ENCODE results near the gene TMEM95. TPM values are rescaled to one million over a fixed set of nuclear protein-coding genes. Genes with fewer than 3 reads are reported as not detected.
"Not testable (repeated sequence)": the region's sequence is repeated elsewhere in the genome, so short reads cannot be mapped to it uniquely, and the experiment has no call there.

The TMEM95 gene
- total RNA-seq, 1 donor from 2014 or later = 0.17 TPM

DNA sequence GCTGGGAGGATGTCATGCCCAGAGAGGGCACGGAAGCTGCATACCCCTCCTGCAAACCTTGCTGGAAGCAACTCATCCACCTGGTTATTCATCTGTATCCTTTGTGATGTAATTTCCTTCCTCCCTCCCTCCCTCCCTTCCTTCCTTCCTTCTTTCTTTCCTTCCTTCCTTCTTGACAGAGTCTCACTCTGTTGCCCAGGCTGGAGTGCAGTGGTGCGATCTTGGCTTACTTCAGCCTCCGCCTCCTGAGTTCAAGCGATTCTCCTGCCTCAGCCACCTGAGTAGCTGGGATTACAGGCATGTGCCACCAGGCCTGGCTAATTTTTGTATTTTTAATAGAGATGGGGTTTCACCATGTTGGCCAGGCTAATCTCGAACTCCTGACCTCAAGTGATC, 13.6 kb downstream of the TMEM95 start:
- intact Hi-C loops (cut with micrococcal nuclease) = not testable (repeated sequence)

- intact Hi-C loops (cut with micrococcal nuclease) = no loop called here
Observed at GRCh38 chr17:7369825-7370224, 14.9 kb downstream of the TMEM95 start.

DNA sequence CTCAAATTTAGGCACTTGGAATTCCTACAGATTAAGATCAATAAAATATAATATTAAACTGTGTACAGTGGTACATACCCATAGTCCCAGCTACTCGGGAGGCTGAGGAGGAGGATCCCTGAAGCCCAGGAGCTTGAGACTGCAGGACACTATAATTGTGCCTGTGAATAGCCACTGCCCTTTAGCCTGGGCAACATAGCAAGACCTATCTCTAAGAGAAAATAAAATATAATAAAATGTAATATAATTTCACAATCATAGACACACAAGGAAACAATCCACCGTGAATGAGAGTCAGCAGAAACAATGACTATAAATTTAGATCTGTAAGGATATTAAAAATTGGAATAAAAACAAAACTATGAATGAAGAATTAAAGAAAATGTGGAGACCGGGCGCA, 15.9 kb downstream of the TMEM95 start:
- intact Hi-C loops (cut with micrococcal nuclease) = no loop called here

GRCh38 chr17:7374353-7374752, 19.4 kb downstream of the TMEM95 start:
- intact Hi-C loops (cut with micrococcal nuclease) = no loop called here

DNA sequence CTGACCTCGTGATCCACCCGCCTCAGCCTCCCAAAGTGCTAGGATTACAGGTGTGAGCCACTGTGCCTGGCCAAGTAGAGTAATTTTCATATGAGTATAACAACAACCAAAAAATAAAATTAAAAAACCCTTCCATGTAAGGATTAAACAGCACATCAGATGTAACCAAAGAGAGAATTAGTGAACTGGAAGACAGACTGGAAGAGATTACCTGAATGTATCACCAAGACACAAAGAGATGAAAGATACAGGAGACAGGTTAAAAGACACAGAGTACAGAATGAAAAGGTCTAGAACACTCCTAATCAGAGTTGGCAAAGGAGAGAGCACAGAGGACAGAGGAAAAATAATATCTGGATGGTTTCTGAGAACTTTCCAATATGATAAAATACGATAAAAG, 24.2 kb downstream of the TMEM95 start:
- intact Hi-C loops (cut with micrococcal nuclease) = no loop called here

DNA sequence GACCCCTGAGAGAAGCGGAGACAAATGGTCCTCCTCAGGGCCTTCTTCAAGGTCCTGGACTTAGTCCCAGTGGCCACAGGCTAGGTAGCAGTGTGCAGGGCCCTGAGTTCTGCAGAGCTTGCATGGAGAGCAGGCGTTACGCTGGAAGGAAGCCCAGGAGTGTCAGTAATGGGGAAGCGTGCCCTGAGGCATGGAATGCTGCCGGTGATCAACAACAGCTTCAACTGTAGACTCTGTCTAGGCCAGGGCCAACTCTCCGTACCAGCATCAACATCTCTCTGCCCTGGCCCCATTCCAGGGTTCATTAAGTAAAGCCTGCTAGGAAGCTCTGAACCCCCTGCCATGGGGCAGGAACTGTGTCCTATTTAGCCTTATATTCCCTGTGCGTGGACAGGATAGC, 25.4 kb downstream of the TMEM95 start:
- intact Hi-C loops (cut with micrococcal nuclease) = no loop called here

DNA sequence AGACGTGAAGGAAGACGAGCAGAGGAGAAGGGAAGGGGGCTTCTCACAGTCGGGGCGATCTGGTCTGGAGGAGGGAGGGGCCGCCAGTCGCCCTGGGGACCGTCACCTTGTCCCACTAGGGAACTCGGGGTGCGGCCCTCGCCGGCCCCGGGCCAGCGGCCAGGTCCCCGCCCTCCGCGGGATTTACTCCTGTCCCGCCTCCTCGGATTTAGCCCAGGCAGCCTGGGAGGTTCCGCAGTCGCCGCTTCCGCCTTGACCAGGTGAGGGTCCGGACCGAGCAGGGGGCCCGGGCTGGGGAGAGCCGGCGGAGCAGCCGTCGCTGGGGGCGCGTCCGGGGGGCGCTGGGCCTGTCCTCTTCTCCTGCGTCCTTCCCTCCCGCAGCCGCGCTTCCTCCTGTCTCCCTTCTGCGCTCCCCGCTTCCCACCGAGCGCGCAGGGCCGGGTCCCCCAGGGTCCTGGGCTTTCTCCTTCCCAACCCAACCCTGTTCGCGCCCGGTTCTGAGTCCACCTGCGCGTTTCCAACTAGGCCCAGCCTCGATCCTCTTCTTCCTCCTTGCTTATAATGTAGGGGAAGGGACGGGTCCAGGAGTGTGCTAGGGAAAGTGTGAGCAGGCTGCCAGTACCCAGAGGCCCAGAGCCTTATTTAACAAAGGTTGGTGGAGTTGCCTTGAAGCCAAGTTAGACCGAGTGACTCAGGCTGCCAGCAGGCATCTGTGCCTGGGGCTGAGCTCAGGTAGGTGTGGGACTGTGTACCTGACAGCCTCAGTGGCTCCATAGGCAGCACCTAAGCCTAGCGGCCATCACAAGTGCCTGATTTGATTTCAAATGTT, 26.1 kb downstream of the TMEM95 start, which contains the start of gene TNK1:
TSS of gene TNK1 (plus strand) at position 235 of the 829 bp plus-strand sequence. CDS start 1,838 bp downstream, outside the sequence.
- intact Hi-C loops (cut with micrococcal nuclease) = no loop called here

GRCh38 chr17:7382901-7383300, 27.9 kb downstream of the TMEM95 start:
- intact Hi-C loops (cut with micrococcal nuclease) = no loop called here

- intact Hi-C loops (cut with micrococcal nuclease) = no loop called here
Observed at GRCh38 chr17:7383371-7383741, 28.4 kb downstream of the TMEM95 start.

GRCh38 chr17:7383742-7384488, 29.0 kb downstream of the TMEM95 start:
- intact Hi-C loops (cut with micrococcal nuclease) = loop anchor here (1.0 to 2.0 kb wide), 5 partner anchors 10 to 177 kb away; partner anchors contain the start of genes NEURL4, PLSCR3, SENP3 and TMEM102

GRCh38 chr17:7384489-7385081, 29.6 kb downstream of the TMEM95 start:
- intact Hi-C loops (cut with micrococcal nuclease) = loop anchor here (1.0 to 2.0 kb wide), 5 partner anchors 10 to 177 kb away; partner anchors contain the start of genes NEURL4, PLSCR3, SENP3 and TMEM102

GRCh38 chr17:7388856-7389255, 33.9 kb downstream of the TMEM95 start:
- intact Hi-C loops (cut with micrococcal nuclease) = no loop called here

DNA sequence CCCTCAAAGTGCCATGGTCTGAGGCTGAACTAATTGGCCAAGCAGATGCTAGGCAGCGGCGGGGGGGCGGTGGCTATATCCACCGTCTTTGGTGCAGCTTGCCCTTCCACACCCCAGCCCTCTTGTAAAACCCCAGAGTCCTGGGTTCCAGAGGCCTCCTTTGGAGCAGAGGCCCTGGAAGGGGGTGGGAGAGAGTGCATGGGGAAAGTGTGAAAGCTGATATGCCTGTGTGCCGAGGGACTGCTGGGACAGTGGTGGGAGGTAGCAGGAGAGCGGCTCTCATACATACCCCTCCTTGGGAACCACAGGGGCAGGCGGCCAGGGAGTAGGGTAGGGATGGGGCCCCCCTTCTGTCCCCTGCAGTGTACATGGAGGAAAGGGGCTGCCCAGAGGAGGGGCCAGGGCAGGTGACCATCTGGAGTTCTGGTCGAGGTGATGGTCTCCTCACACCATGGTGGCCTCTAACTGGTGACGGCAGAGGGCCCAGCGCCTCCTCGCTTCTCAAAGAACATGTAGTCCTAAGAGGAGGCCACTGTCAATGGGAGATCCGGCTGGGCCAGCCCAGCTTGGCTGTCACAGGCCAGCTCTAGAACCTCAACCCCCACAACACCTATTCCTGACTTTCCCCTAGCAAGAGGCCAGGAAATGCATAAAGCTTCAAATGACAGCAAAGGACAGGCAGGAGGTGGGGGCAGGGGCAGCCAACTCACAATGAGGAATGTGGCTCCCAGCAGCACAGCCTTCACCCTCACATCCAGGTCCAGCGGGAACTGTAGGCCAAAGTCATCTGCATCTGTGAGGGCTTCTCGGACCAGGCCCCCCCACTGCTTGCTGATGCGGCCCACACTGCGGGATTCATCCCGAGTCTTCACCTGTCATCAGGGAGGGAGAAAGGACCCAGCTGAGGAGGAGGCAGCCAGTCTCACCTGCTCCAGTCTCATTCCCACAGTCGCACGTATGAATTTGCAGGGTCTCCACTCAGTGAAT, 35.3 kb downstream of the TMEM95 start:
- intact Hi-C loops (cut with micrococcal nuclease) = no loop called here

GRCh38 chr17:7391307-7391706, 36.4 kb downstream of the TMEM95 start:
- intact Hi-C loops (cut with micrococcal nuclease) = no loop called here

DNA sequence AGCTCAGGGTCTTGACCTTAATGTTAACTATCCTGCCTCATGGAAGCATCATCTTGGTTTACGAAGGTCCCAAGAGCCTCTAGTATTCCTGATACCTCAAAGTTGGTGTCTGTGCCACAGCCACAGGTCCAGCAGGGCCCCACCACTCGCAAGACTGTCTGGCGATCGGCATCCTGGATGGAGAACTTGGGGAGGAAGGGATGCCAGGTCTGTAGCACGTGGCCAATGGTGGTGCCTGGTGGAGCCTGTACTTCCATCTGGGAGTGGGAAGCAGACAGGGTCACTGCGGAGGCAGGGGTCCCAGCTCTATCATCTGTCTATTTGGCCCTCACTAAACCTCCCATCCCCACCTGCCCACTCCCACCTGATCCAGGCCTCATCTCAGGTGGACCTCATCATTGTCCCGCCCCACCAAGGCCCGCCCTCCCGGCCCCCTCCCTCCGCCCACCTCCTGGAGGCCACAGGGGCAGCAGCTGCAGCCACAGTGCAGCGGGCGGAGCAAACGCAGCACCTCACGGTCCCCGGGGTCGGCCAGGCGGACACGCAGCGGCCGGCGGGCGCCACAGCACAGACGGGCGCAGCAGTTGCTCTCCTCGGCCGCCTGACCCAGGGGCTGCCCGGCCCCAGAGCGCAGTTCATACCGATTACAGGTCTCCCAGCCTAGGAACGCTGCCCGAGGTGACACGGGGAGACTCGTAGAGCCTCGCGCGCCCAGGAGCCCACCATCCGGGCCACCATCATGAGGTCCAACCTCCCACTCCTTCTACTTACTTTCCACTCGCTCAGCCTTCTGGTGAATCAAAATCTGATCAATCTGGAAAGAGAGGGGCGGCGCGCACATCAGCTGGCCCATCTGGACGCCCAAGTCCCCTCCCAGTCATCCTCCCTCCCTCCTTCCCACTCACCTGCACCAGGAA, 38.0 kb downstream of the TMEM95 start:
- intact Hi-C loops (cut with micrococcal nuclease) = no loop called here

GRCh38 chr17:7393613-7394451, 38.9 kb downstream of the TMEM95 start:
- intact Hi-C loops (cut with micrococcal nuclease) = loop anchor here (1.0 to 2.0 kb wide), 9 partner anchors 10 to 189 kb away; partner anchors contain the start of genes NEURL4, POLR2A, TMEM102 and TMEM256

- intact Hi-C loops (cut with micrococcal nuclease) = loop anchor here (1.0 to 2.0 kb wide), 9 partner anchors 10 to 189 kb away; partner anchors contain the start of genes NEURL4, POLR2A, TMEM102 and TMEM256
Observed at GRCh38 chr17:7394452-7395191, 39.7 kb downstream of the TMEM95 start, which contains the start of gene PLSCR3. PLSCR3 (minus strand) TSS chr17:7394525; CDS start chr17:7394110, 415 bp downstream.

- intact Hi-C loops (cut with micrococcal nuclease) = no loop called here
Observed at GRCh38 chr17:7396147-7396546, 41.2 kb downstream of the TMEM95 start.
